AG09309 (cell line): Measurements from ENCODE around the gene CNTNAP2.

Experiments
- DNase-seq: peaks from one replicate; pipeline ENCODE4 v3.0.0-alpha.2; 2010; ENCODE audit warnings: low read depth
- H3K4me3 ChIP-seq: 2 replicates; pipeline ENCODE4 v1.5.1; 2011; ENCODE audit warnings: mild to moderate bottlenecking, low read depth, low read length, moderate library complexity; ENCODE audit not compliant: control insufficient read depth
- CTCF ChIP-seq: IDR thresholded peaks from 2 replicates; pipeline ENCODE4 v1.5.1; 2011; ENCODE audit warnings: mild to moderate bottlenecking, low read depth, low read length, inconsistent platforms; ENCODE audit not compliant: insufficient read depth, control insufficient read depth; ENCODE audit errors: missing control alignments

Gene CNTNAP2

DNA sequence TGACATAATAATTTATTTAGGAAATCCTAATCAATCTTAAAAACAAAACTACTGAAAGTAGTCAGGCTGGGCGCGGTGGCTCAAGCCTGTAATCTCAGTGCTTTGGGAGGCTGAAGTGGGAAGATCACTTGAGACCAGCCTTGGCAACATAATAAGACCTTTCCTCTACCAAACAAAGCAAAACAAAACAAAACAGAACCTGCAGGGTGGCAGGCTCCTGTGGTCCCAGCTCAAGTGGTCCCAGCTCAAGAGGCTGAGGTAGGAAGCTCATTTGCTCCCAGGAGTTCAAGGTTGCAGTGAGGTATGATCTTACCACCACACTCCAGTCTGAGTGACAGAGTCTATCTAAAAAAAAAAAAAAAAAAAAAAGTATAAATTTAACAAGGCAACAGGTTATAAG is 748.0 kb downstream of the CNTNAP2 start:
- no peak for DNase-seq
- no peak for TF ChIP-seq CTCF
- H3K4me3 ChIP-seq, result no peak overlapping the region

DNA sequence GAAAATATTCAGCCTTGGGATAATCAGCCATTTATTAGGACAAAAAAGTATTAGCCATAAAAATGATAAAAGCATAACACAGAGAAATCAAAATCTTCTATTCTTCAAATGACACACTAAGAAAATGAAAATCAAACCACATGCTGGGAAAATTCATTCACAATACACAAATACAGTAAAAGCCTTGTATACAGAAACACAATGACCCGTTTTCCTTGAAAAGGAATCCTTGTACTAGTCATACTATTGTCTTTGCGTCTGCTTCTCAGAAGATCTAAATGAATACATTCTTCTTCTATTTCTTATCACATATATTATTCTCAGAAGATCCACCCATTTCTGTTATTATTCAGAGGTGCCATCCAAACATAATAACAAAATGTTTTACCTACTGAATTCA is 749.1 kb downstream of the CNTNAP2 start:
- no peak for TF ChIP-seq CTCF
- no peak for DNase-seq
- H3K4me3 ChIP-seq, result no peak overlapping the region

- H3K4me3 ChIP-seq, result no peak overlapping the region
- no peak for DNase-seq
- TF ChIP-seq CTCF, result no peak
Measured at GRCh38 chr7:146874722-146875121, 758.1 kb downstream of the CNTNAP2 start.

DNA sequence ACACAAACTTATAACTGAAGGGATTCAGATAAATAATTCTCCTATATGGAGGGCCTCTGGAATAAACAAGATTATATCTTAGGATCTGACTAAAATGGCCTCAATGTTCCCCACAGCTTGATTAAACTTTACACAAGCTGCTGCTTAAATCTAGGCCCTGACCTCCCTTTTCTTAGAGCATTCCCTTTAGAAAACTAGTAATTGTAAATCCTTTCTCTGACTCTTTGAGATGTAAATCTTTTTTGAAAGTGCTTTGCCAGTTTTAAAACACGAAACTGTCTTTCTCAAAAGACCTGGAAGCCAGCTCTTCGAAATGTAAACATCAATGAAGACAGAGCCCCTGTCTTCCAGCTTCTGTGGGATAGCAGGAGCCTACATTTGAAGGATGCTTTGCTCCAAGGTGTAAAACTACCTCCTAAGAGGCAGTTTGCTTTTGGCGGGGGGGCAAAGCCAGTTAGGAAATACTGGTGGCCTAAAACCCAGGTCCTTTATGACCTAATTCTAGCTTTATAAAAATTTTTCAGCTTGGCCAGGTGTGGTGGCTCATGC is 758.7 kb downstream of the CNTNAP2 start:
- no peak for DNase-seq
- TF ChIP-seq CTCF, result no peak
- no peak overlapping the region for H3K4me3 ChIP-seq

DNA sequence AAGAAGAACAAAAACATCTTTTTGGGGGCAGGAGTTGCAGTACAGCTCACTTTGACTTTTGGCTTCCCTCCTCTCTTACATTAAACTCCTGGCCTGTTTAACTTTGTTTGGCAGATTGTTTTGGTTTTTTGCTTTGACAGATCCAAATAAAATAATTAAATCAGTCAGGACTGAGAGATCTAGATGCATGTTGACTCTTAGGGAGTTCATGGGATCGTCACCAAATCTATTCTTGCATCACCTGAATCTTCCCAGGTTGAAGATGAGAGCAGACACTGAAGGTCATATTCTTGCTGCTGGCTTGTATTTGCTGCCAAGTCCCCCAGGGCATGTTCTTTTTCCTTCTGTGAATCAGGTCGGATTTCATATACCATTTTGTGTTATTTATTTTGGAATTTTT is 759.4 kb downstream of the CNTNAP2 start:
- no peak for DNase-seq
- TF ChIP-seq CTCF, result no peak
- H3K4me3 ChIP-seq, result no peak overlapping the region

GRCh38 chr7:146876411-146876810 is 759.8 kb downstream of the CNTNAP2 start:
- DNase-seq, result no peak
- H3K4me3 ChIP-seq, result no peak overlapping the region
- TF ChIP-seq CTCF, result no peak

DNA sequence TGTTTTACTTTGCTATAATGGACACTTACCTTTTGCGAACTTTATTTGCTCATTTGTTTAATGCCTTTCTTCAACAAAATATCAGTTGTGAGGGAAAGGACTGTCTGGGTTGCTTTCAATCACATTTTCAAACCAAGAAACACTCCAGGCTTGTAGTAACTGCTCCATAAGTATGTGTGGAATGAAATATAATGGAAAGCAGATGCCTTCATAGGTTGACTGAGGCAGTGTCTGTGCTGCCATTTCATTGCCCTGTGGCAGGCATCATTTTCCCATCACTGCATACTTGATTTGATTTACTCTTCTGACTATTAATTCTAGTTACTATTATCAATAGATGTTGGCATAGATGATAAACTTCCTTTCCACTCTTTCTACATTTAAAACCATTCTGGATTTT is 762.3 kb downstream of the CNTNAP2 start:
- DNase-seq, result no peak
- no peak for TF ChIP-seq CTCF
- H3K4me3 ChIP-seq, result no peak overlapping the region
